Activated naive CD8-positive, alpha-beta T cell treated with anti-CD3 and anti-CD28 coated beads for 36 hours (primary cell): ENCODE results near the gene AGFG1. TPM values are rescaled to one million over a fixed set of nuclear protein-coding genes. Genes with fewer than 3 reads are reported as not detected.
A peak's percentile ranks its signal among the peaks of the same experiment; 100 is the strongest.
"Not testable (repeated sequence)": the region's sequence is repeated elsewhere in the genome, so short reads cannot be mapped to it uniquely, and the experiment has no call there.

Experiments
- DNase-seq: peaks from one replicate; pipeline ENCODE4 v3.0.0; 2021
- H3K27ac Mint-ChIP-seq: one replicate; pipeline ENCODE4 v1.8.0; 2022; ENCODE audit warnings: mild to moderate bottlenecking, moderate library complexity, mixed read lengths
- H3K27me3 Mint-ChIP-seq: one replicate; pipeline ENCODE4 v1.8.0; 2022; ENCODE audit warnings: mild to moderate bottlenecking, mixed read lengths
- H3K36me3 Mint-ChIP-seq: one replicate; pipeline ENCODE4 v1.8.0; 2021; ENCODE audit warnings: mild to moderate bottlenecking, mixed read lengths
- H3K4me1 Mint-ChIP-seq: one replicate; pipeline ENCODE4 v1.8.0; 2021; ENCODE audit warnings: mixed read lengths
- H3K4me3 Mint-ChIP-seq: one replicate; pipeline ENCODE4 v1.8.0; 2022; ENCODE audit warnings: mild to moderate bottlenecking, moderate library complexity, mixed read lengths
- H3K9me3 Mint-ChIP-seq: one replicate; pipeline ENCODE4 v1.8.0; 2022; ENCODE audit warnings: mixed read lengths
- total RNA-seq, 2 experiments: library from RNA; stranded (reverse); gene quantifications; one replicate each; pipeline ENCODE4 v1.2.3, GENCODE V29; 2021

Gene AGFG1
- total RNA-seq, 2 experiments from 2014 or later: 151 to 162 TPM

DNA sequence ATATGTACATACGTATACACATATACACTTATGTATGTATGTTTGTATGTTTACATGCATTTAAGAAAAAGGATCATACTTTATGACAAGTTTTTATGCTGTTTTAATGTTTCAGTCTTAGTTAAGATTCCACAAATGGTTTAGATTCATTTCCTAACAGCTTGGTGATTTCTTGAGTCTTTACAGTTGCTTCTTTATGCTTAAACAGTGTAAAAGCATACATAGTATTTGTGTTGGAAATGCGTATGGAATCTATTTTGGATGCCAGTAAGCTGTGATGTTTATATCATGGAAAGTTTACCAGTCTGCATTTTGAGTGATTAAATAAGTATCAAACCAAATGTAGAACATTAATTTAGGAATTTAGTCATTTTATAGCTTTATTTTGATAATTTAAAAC, 55.4 kb downstream of the AGFG1 start:
- H3K27ac Mint-ChIP-seq: no peak overlapping the region
- H3K36me3 Mint-ChIP-seq: peaks cover 29% of the 10 kb centered on the region
- H3K4me1 Mint-ChIP-seq: peaks cover 24% of the 10 kb centered on the region
- H3K9me3 Mint-ChIP-seq: no peaks in the 10 kb centered on the region
- H3K4me3 Mint-ChIP-seq: no peak overlapping the region
- no peaks in the 10 kb centered on the region for H3K27me3 Mint-ChIP-seq
- no peak for DNase-seq

DNA sequence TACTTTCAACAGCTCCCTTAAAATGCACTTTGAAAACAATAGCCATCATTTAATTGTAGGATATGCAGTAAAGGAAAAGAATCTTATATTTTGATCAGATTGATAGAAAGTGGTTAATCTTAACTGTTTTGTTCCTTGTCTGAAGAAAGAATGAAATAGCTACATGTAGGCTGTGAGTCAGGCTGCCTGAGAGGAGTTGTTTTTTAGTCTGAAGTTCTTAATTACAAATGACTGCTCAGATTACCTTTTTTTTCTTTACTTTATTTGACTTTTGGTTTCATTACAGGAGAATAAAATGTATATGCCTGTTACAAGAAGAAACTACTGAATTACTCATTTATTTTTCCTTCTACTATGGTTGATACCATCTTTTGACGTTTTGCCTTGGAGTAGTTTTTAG, 56.8 kb downstream of the AGFG1 start:
- peaks cover 23% of the 10 kb centered on the region for H3K4me1 Mint-ChIP-seq
- no peak overlapping the region for H3K4me3 Mint-ChIP-seq
- H3K27me3 Mint-ChIP-seq: no peaks in the 10 kb centered on the region
- H3K36me3 Mint-ChIP-seq: peaks cover 32% of the 10 kb centered on the region
- DNase-seq: no peak
- peak overlapping the region; percentile 25 for H3K27ac Mint-ChIP-seq
- no peaks in the 10 kb centered on the region for H3K9me3 Mint-ChIP-seq

DNA sequence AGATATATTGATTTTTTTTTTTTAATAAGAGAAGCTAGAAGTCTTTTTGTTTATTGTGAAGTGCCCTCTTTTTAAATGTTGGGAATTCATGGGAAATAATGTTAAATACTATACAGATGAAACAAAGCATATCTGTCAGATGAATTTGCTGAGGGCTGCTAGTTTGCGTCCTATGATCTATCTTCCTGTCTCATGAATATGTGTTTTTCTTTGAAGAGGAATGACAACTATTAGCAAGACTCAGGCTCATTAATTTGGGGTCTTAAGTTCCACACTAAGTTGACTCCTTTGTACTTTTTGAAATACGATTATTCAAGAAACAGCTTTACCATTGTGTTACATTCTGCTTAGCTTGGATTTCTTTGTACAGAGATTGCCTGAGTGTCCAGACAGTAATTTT, 57.9 kb downstream of the AGFG1 start:
- no peak for DNase-seq
- Mint-ChIP-seq H3K9me3 (no peaks in the 10 kb centered on the region), H3K27me3 (no peaks in the 10 kb centered on the region), H3K36me3 (peaks cover 32% of the 10 kb centered on the region), H3K27ac (no peak overlapping the region), H3K4me1 (peaks cover 18% of the 10 kb centered on the region), H3K4me3 (no peak overlapping the region)

DNA sequence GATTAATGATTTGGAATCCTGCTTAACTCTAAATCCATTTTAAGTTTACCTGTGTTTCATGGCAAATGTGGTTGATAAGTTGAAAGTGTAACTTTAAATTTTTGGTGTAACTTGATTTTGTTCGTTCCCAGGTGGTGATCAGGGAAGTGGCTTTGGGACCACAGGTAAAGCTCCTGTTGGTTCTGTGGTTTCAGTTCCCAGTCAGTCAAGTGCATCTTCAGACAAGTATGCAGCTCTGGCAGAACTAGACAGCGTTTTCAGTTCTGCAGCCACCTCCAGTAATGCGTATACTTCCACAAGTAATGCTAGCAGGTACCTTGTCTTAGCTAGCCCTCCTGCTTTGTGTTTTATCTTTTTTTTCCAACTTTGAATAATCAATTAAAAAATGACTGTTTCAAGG, 62.8 kb downstream of the AGFG1 start:
- no peaks in the 10 kb centered on the region for H3K9me3 Mint-ChIP-seq
- no peaks in the 10 kb centered on the region for H3K27me3 Mint-ChIP-seq
- no peak overlapping the region for H3K4me3 Mint-ChIP-seq
- peaks cover 50% of the 10 kb centered on the region for H3K36me3 Mint-ChIP-seq
- no peak overlapping the region for H3K27ac Mint-ChIP-seq
- peaks cover 12% of the 10 kb centered on the region for H3K4me1 Mint-ChIP-seq
- no peak for DNase-seq

DNA sequence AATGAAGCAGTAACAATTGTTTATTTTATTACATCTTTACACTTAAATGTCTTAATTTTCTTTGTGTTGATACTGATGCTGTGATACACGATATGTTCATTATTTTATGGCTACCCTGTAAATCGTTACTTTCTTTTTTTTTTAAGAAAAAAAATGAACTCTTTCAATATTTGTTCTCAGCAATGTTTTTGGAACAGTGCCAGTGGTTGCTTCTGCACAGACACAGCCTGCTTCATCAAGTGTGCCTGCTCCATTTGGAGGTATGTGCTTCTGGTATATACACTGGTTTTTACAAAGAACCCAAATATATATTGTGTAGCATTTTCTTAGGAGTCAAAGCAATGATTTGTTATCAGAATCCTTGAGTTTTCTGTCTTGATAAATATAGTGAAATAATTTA, 64.5 kb downstream of the AGFG1 start:
- Mint-ChIP-seq H3K4me3 (no peak overlapping the region), H3K27ac (no peak overlapping the region), H3K4me1 (peaks cover 12% of the 10 kb centered on the region), H3K36me3 (peaks cover 63% of the 10 kb centered on the region), H3K27me3 (no peaks in the 10 kb centered on the region), H3K9me3 (peaks cover 14% of the 10 kb centered on the region)
- no peak for DNase-seq

DNA sequence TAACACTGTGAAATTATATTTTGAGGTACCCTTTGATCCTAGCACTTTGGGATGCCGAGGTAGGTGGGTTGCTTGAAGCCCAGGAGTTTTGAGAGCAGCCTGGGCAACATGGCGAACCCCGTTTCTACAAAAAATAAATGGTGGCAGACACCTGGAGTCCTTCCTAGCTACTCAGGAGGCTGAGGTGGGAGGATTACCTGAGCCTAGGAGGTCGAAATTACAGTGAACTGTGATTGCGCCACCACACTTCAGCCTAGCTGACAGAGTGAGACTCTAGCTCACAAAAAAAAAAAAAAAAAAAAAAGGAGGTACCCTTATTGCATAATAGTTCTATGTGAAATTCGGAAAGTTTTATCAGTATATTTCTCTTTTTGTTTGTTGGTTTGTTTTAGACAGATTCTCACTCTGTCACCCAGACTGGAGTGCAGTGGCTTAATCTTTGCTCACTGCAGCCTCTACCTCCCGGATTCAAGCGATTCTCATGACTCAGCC, 67.6 kb downstream of the AGFG1 start:
- Mint-ChIP-seq H3K27me3 (no peaks in the 10 kb centered on the region), H3K36me3 (peaks cover 79% of the 10 kb centered on the region), H3K9me3 (peaks cover 21% of the 10 kb centered on the region), H3K4me1 (peaks cover 22% of the 10 kb centered on the region), H3K27ac (no peak overlapping the region), H3K4me3 (no peak overlapping the region)
- no peak for DNase-seq

DNA sequence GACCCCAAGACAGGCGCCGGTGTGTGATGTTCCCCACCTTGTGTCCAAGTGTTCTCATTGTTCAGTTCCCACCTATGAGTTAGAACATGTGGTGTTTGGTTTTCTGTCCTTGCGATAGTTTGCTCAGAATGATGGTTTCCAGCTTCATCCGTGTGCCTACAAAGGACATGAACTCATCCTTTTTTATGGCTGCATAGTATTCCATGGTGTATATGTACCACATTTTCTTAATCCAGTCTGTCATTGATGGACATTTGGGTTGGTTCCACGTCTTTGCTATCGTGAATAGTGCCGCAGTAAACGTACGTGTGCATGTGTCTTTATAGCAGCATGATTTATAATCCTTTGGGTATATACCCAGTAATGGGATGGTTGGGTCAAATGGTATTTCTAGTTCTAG, 68.4 kb downstream of the AGFG1 start:
- not testable (repeated sequence) for H3K27me3 Mint-ChIP-seq, H3K4me3 Mint-ChIP-seq, DNase-seq, H3K27ac Mint-ChIP-seq
- Mint-ChIP-seq H3K9me3 (peaks cover 21% of the 10 kb centered on the region), H3K36me3 (peaks cover 84% of the 10 kb centered on the region), H3K4me1 (peaks cover 29% of the 10 kb centered on the region)

- no peaks in the 10 kb centered on the region for H3K27me3 Mint-ChIP-seq
- peaks cover 59% of the 10 kb centered on the region for H3K36me3 Mint-ChIP-seq
Measured at GRCh38 chr2:227545990-227546389, 74.0 kb downstream of the AGFG1 start.

GRCh38 chr2:227551836-227552235, 79.9 kb downstream of the AGFG1 start:
- no peak for DNase-seq
- Mint-ChIP-seq H3K27me3 (no peaks in the 10 kb centered on the region), H3K9me3 (no peaks in the 10 kb centered on the region), H3K4me1 (peaks cover 8% of the 10 kb centered on the region), H3K36me3 (peaks cover 19% of the 10 kb centered on the region), H3K4me3 (no peak overlapping the region), H3K27ac (no peak overlapping the region)

More at GRCh38 chr2:227545990-227546389, 74.0 kb downstream of the AGFG1 start:
- Mint-ChIP-seq H3K4me3 (no peak overlapping the region), H3K9me3 (peaks cover 12% of the 10 kb centered on the region), H3K27ac (no peak overlapping the region), H3K4me1 (peaks cover 29% of the 10 kb centered on the region)
- DNase-seq: no peak

GRCh38 chr2:227562581-227562980, 90.6 kb downstream of the AGFG1 start:
- Mint-ChIP-seq H3K4me1 (no peaks in the 10 kb centered on the region), H3K9me3 (no peaks in the 10 kb centered on the region), H3K27me3 (no peaks in the 10 kb centered on the region), H3K27ac (no peak overlapping the region), H3K4me3 (no peak overlapping the region), H3K36me3 (peaks cover 8% of the 10 kb centered on the region)
- no peak for DNase-seq

GRCh38 chr2:227565080-227565479, 93.1 kb downstream of the AGFG1 start:
- peak overlapping the region; percentile 67 for H3K27ac Mint-ChIP-seq
- no peaks in the 10 kb centered on the region for H3K4me1 Mint-ChIP-seq
- no peak for DNase-seq
- H3K4me3 Mint-ChIP-seq: no peak overlapping the region
- H3K36me3 Mint-ChIP-seq: peaks cover 4% of the 10 kb centered on the region
- no peaks in the 10 kb centered on the region for H3K9me3 Mint-ChIP-seq
- H3K27me3 Mint-ChIP-seq: no peaks in the 10 kb centered on the region

DNA sequence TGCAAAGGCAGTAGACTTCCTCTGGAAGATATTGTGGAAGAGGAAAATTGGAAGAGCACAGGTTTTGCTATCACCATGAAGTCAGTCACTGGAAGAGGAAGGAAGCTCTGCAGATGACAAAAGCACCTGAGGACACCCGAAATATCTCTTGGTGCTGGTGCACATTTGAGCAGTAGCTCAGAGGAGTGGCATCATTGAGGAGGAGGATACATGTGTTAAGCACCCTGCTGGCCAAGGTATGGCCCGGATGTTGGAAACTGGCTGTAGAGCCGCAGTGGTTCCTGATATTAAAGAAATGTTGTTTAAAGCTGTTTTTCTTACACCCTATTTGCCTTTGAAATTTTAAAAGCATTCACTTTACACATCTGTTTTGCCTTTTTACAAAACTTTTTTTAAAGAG, 94.1 kb downstream of the AGFG1 start:
- no peaks in the 10 kb centered on the region for H3K4me1 Mint-ChIP-seq
- H3K36me3 Mint-ChIP-seq: peaks cover under 1% of the 10 kb centered on the region
- no peak for DNase-seq
- no peak overlapping the region for H3K27ac Mint-ChIP-seq
- H3K27me3 Mint-ChIP-seq: no peaks in the 10 kb centered on the region
- no peak overlapping the region for H3K4me3 Mint-ChIP-seq
- H3K9me3 Mint-ChIP-seq: no peaks in the 10 kb centered on the region

- Mint-ChIP-seq H3K4me1 (no peaks in the 10 kb centered on the region), H3K36me3 (no peaks in the 10 kb centered on the region), H3K9me3 (no peaks in the 10 kb centered on the region), H3K27me3 (no peaks in the 10 kb centered on the region), H3K4me3 (no peak overlapping the region), H3K27ac (no peak overlapping the region)
- DNase-seq: no peak
Measured at GRCh38 chr2:227568852-227569169, 96.9 kb downstream of the AGFG1 start.

- Mint-ChIP-seq H3K27ac (no peak overlapping the region), H3K4me1 (no peaks in the 10 kb centered on the region), H3K4me3 (no peak overlapping the region), H3K9me3 (no peaks in the 10 kb centered on the region), H3K27me3 (no peaks in the 10 kb centered on the region), H3K36me3 (no peaks in the 10 kb centered on the region)
- no peak for DNase-seq
Measured at GRCh38 chr2:227570615-227571014, 98.7 kb downstream of the AGFG1 start.

DNA sequence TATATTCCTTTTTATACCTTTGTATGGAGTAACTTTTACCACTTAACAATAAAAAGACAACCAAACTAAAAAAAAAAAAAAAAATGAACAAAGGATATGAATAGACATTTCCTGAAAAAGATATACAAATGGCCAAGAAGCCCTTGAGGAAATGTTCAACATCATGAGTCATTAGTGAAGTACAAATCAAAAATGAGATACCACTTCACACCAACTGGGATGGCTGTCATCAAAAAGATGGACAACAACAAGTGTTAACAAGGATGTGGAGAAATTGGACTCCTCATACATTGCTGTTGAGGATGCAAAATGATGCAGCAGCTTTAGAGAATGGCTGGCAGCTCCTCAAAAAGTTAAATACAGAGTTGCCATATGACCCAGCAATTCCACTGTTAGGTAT, 104.2 kb downstream of the AGFG1 start:
- Mint-ChIP-seq H3K27me3 (peaks cover 20% of the 10 kb centered on the region), H3K27ac (no peak overlapping the region), H3K4me1 (no peaks in the 10 kb centered on the region), H3K9me3 (no peaks in the 10 kb centered on the region), H3K4me3 (no peak overlapping the region), H3K36me3 (no peaks in the 10 kb centered on the region)
- DNase-seq: no peak

- no peaks in the 10 kb centered on the region for H3K36me3 Mint-ChIP-seq
- no peaks in the 10 kb centered on the region for H3K9me3 Mint-ChIP-seq
- no peak overlapping the region for H3K4me3 Mint-ChIP-seq
- H3K27ac Mint-ChIP-seq: no peak overlapping the region
- H3K27me3 Mint-ChIP-seq: peaks cover 24% of the 10 kb centered on the region
- H3K4me1 Mint-ChIP-seq: no peaks in the 10 kb centered on the region
- no peak for DNase-seq
Measured at GRCh38 chr2:227576812-227577211, 104.9 kb downstream of the AGFG1 start.

DNA sequence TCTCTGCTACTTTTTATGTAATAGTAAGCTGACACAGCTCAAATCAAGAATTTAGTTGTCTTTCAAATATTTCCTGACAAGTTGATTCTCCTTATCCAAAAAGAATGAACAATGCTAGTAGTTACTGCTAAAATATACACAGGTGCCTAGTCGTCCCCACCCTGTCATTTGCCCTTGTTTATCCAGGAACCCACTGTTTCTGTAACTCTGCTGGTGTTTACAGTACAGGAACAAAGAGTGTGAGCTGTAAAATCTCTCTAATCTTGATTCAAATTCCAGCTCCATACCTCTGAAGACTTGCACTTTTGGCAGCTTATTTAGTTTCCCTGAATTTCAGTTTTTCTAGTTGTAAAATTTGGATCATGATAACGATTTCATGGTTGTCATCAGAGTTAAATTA, 105.6 kb downstream of the AGFG1 start:
- peaks cover 25% of the 10 kb centered on the region for H3K27me3 Mint-ChIP-seq
- no peak for DNase-seq
- H3K4me3 Mint-ChIP-seq: no peak overlapping the region
- H3K36me3 Mint-ChIP-seq: no peaks in the 10 kb centered on the region
- H3K27ac Mint-ChIP-seq: no peak overlapping the region
- no peaks in the 10 kb centered on the region for H3K4me1 Mint-ChIP-seq
- peaks cover 6% of the 10 kb centered on the region for H3K9me3 Mint-ChIP-seq
